Measurements from ENCODE around the gene CDX1.

DNA sequence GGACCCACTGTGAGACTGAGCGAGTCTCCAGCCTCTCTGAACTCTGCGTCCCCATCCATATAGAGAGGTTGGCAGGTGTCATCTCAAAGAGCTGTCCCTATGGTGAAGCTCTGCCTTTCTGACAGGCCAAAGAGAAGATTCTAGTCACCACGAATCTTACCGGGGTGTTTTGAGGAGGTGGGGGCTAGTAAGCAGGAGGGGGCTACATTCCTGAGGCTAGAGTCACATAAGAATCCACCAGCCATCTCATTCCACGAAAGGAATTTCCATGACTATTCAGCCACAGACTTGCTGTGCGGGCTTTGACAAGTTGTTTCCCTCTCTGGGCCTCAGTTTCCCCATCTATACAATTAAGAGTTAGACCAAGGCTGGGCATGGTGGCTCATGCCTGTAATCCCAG is 27.2 kb upstream of the CDX1 start:
- no peak for TF ChIP-seq POLR2A (IDR thresholded peaks at IDR 0.05; ENCODE audit: extremely low read depth, insufficient read length)
- TF ChIP-seq, protein P1, sequence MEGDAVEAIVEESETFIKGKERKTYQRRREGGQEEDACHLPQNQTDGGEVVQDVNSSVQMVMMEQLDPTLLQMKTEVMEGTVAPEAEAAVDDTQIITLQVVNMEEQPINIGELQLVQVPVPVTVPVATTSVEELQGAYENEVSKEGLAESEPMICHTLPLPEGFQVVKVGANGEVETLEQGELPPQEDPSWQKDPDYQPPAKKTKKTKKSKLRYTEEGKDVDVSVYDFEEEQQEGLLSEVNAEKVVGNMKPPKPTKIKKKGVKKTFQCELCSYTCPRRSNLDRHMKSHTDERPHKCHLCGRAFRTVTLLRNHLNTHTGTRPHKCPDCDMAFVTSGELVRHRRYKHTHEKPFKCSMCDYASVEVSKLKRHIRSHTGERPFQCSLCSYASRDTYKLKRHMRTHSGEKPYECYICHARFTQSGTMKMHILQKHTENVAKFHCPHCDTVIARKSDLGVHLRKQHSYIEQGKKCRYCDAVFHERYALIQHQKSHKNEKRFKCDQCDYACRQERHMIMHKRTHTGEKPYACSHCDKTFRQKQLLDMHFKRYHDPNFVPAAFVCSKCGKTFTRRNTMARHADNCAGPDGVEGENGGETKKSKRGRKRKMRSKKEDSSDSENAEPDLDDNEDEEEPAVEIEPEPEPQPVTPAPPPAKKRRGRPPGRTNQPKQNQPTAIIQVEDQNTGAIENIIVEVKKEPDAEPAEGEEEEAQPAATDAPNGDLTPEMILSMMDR (IDR thresholded peaks at IDR 0.05; ENCODE audit: low read depth, low read length): no peak

Data from NB4 (cell line).